ENCODE results near the gene MARK3. TPM values are rescaled to one million over a fixed set of nuclear protein-coding genes. Genes with fewer than 3 reads are reported as not detected.

Gene MARK3
- total and polyA plus RNA-seq, 8 donors, result 52.6 to 157 (median 95.0) TPM

Small RNAs within 50 kb of the gene (small RNA-seq; reads per million reads assigned to genes)
- 0 reads per million in 4 donors for gene RNU7-160P
- 16.7 to 27.6 (median 22.1) reads per million in 4 donors for gene SNORA28

Other genes starting within 250 kb of the MARK3 start
- 100 to 1,000 TPM in 4 of 5 donors, 10 to 100 TPM in 1; 48.4 to 401 (median 202) TPM for gene EIF5, start 51.2 kb upstream of the MARK3 start, total RNA-seq
- 10 to 100 TPM; 44.3 to 83.9 (median 51.9) TPM for gene EIF5, start 51.2 kb upstream of the MARK3 start, polyA plus RNA-seq
- gene CKB, start 137.4 kb downstream of the MARK3 start, total RNA-seq, result 1,000 to 10,000 TPM in 1 of 5 donors, 100 to 1,000 TPM in 4; 216 to 1,146 (median 643) TPM
- gene CKB, start 137.4 kb downstream of the MARK3 start, polyA plus RNA-seq, result 1,000 to 10,000 TPM in 1 of 3 donors, 100 to 1,000 TPM in 2; 778 to 1,091 (median 976) TPM
- gene TRMT61A, start 143.8 kb downstream of the MARK3 start, total RNA-seq, result 10 to 100 TPM in 4 of 5 donors, 1 to 10 TPM in 1; 5.5 to 39.7 (median 18.5) TPM
- gene TRMT61A, start 143.8 kb downstream of the MARK3 start, polyA plus RNA-seq, result 10 to 100 TPM in 2 of 3 donors, 1 to 10 TPM in 1; 9.0 to 16.9 (median 14.8) TPM
- 100 to 1,000 TPM in 1 of 5 donors, 10 to 100 TPM in 3, 1 to 10 TPM in 1; 4.3 to 207 (median 24.3) TPM for gene BAG5, start 177.2 kb downstream of the MARK3 start, total RNA-seq
- gene BAG5, start 177.2 kb downstream of the MARK3 start, polyA plus RNA-seq, result 10 to 100 TPM in 2 of 3 donors, 1 to 10 TPM in 1; 7.5 to 11.6 (median 10.8) TPM
- gene COA8, start 177.5 kb downstream of the MARK3 start, total RNA-seq, result 10 to 100 TPM in 3 of 5 donors, 1 to 10 TPM in 2; 6.4 to 21.4 (median 14.9) TPM
- gene COA8, start 177.5 kb downstream of the MARK3 start, polyA plus RNA-seq, result 10 to 100 TPM; 42.8 to 96.5 (median 48.4) TPM
- gene KLC1, start 243.8 kb downstream of the MARK3 start, total RNA-seq, result 100 to 1,000 TPM in 4 of 5 donors, 10 to 100 TPM in 1; 76.4 to 522 (median 201) TPM
- 10 to 100 TPM; 56.5 to 90.3 (median 61.8) TPM for gene KLC1, start 243.8 kb downstream of the MARK3 start, polyA plus RNA-seq